Measurements from ENCODE around the gene COL27A1.
A peak's percentile ranks its signal among the peaks of the same experiment; 100 is the strongest.

Gene COL27A1

GRCh38 chr9:114286146-114286679 lies 130.9 kb downstream of the COL27A1 start:
- no peak for DNase-seq (ENCODE audit: low read depth in 2 of 2)

- DNase-seq (ENCODE audit: low read depth in 2 of 2), result no peak
These were observed 131.8 kb downstream of the COL27A1 start for GRCh38 chr9:114287001-114287762.

GRCh38 chr9:114287763-114288192 lies 132.4 kb downstream of the COL27A1 start:
- DNase-seq (ENCODE audit: low read depth in 2 of 2), result no peak

GRCh38 chr9:114288193-114289091 lies 133.1 kb downstream of the COL27A1 start:
- no peak for DNase-seq (ENCODE audit: low read depth in 2 of 2)

GRCh38 chr9:114289106-114289505 lies 133.8 kb downstream of the COL27A1 start:
- no peak for DNase-seq (ENCODE audit: low read depth in 2 of 2)

- DNase-seq (ENCODE audit: low read depth in 2 of 2), result no peak
These were observed 134.5 kb downstream of the COL27A1 start for GRCh38 chr9:114289571-114290481.

GRCh38 chr9:114290561-114290986 lies 135.2 kb downstream of the COL27A1 start:
- DNase-seq (ENCODE audit: low read depth in 2 of 2), result no peak

- peak; percentile 57 to 58 for DNase-seq (ENCODE audit: low read depth in 2 of 2)
These were observed 135.7 kb downstream of the COL27A1 start for GRCh38 chr9:114291064-114291474.

GRCh38 chr9:114291886-114292590 lies 136.7 kb downstream of the COL27A1 start:
- DNase-seq (ENCODE audit: low read depth in 2 of 2), result no peak

- DNase-seq (ENCODE audit: low read depth in 2 of 2), result no peak
These were observed 139.3 kb downstream of the COL27A1 start for GRCh38 chr9:114294664-114295063.

- DNase-seq (ENCODE audit: low read depth in 2 of 2), result no peak
These were observed 141.0 kb downstream of the COL27A1 start for GRCh38 chr9:114296338-114296737.

- no peak for DNase-seq (ENCODE audit: low read depth in 2 of 2)
These were observed 144.2 kb downstream of the COL27A1 start for GRCh38 chr9:114299286-114300152.

- DNase-seq (ENCODE audit: low read depth in 2 of 2), result no peak
These were observed 145.0 kb downstream of the COL27A1 start for GRCh38 chr9:114300153-114300845.

GRCh38 chr9:114300846-114301797 lies 145.8 kb downstream of the COL27A1 start:
- DNase-seq (ENCODE audit: low read depth in 2 of 2), result no peak

GRCh38 chr9:114301798-114302565 lies 146.6 kb downstream of the COL27A1 start:
- no peak for DNase-seq (ENCODE audit: low read depth in 2 of 2)

- no peak for DNase-seq (ENCODE audit: low read depth in 2 of 2)
These were observed 147.4 kb downstream of the COL27A1 start for GRCh38 chr9:114302727-114303126.

- DNase-seq (ENCODE audit: low read depth in 2 of 2), result no peak
These were observed 148.2 kb downstream of the COL27A1 start for GRCh38 chr9:114303571-114303970.
